Common myeloid progenitor, CD34-positive (primary cell): Measurements from ENCODE around the gene CEP295NL.
"Not testable (repeated sequence)": the region's sequence is repeated elsewhere in the genome, so short reads cannot be mapped to it uniquely, and the experiment has no call there.

Experiments used
- CTCF ChIA-PET: fragments of 350-600 bp; sonication (Branson Sonifier 250); formaldehyde crosslinking; loops from one replicate; lab custom pipeline; 2021; ENCODE audit warnings: antibody characterized with exemption; lab: Charles Lee
- POLR2A ChIA-PET: fragments of 350-600 bp; sonication (Branson Sonifier 250); formaldehyde crosslinking; loops from one replicate; lab custom pipeline; 2021; ENCODE audit warnings: antibody characterized with exemption; lab: Charles Lee
- DNase-seq, 3 donors: peaks; one replicate each; pipeline versions ENCODE4 v3.0.0 to v3.0.0-alpha.2; 2013
- H3K27ac ChIP-seq, 2 experiments: 1 replicate in 1 of 2; 2 replicates in 1 of 2; pipeline ENCODE4 v1.7.0; 2013; ENCODE audit warnings: inconsistent platforms in 2 of 2, low read length in 2 of 2, mild to moderate bottlenecking in 2 of 2, low read depth in 1 of 2, moderate library complexity in 1 of 2; ENCODE audit not compliant: severe bottlenecking in 2 of 2, insufficient read depth in 1 of 2, poor library complexity in 1 of 2
- H3K27me3 ChIP-seq, 5 experiments: replicated peaks in 2 of 5; 1 replicate in 3 of 5; 2 replicates in 2 of 5; pipeline versions ENCODE4 v1.6.1 to v1.7.0; 2013; ENCODE audit warnings: low read length in 4 of 5, mild to moderate bottlenecking in 2 of 5, moderate library complexity in 2 of 5, inconsistent platforms in 1 of 5; ENCODE audit not compliant: insufficient read depth in 5 of 5, control insufficient read depth in 4 of 5
- H3K36me3 ChIP-seq, 4 experiments: 1 replicate in 2 of 4; 2 replicates in 2 of 4; pipeline versions ENCODE4 v1.6.1 to v1.7.0; 2013; ENCODE audit warnings: low read length in 3 of 4, control low read depth in 1 of 4, mild to moderate bottlenecking in 1 of 4; ENCODE audit not compliant: control insufficient read depth in 4 of 4, insufficient read depth in 4 of 4
- H3K4me1 ChIP-seq, 4 experiments: 1 replicate in 3 of 4; 2 replicates in 1 of 4; pipeline versions ENCODE4 v1.6.1 to v1.7.1; 2013; ENCODE audit warnings: low read length in 3 of 4, mild to moderate bottlenecking in 3 of 4, control low read depth in 1 of 4, inconsistent platforms in 1 of 4, moderate library complexity in 1 of 4; ENCODE audit not compliant: control insufficient read depth in 4 of 4, insufficient read depth in 4 of 4; ENCODE audit errors: control extremely low read depth in 1 of 4
- H3K4me3 ChIP-seq, 7 experiments: 1 replicate in 4 of 7; 2 replicates in 3 of 7; pipeline versions ENCODE4 v1.5.1 to v1.7.0; 2013; ENCODE audit warnings: mild to moderate bottlenecking in 7 of 7, low read length in 6 of 7, moderate library complexity in 6 of 7, inconsistent platforms in 2 of 7, low read depth in 2 of 7, control low read depth in 1 of 7; ENCODE audit not compliant: insufficient read depth in 4 of 7, control insufficient read depth in 1 of 7; ENCODE audit errors: extremely low read depth in 1 of 7
- H3K9me3 ChIP-seq, 5 experiments: 1 replicate in 4 of 5; 2 replicates in 1 of 5; pipeline versions ENCODE4 v1.6.1 to v1.7.1; 2013; ENCODE audit warnings: low read length in 4 of 5, mild to moderate bottlenecking in 2 of 5, inconsistent platforms in 1 of 5, low read depth in 1 of 5, moderate library complexity in 1 of 5; ENCODE audit not compliant: control insufficient read depth in 4 of 5, insufficient read depth in 2 of 5; ENCODE audit errors: control extremely low read depth in 1 of 5
- WGBS: methylation state at CpG from one replicate; pipeline ENCODE4 v1.1.5; 2013; ENCODE audit not compliant: insufficient coverage; 5-methylcytosine and 5-hydroxymethylcytosine counted together

Gene CEP295NL

GRCh38 chr17:78946131-78946530 is 43.1 kb upstream of the CEP295NL start:
- ChIA-PET CTCF (no interaction called here), POLR2A (no interaction called here)
- Histone ChIP-seq H3K27me3 (no peaks in the 10 kb centered on the region), H3K4me3 (no peak overlapping the region), H3K9me3 (peaks cover 2 to 14% (median 6%) of the 10 kb centered on the region in 5 experiments), H3K4me1 (no peaks in the 10 kb centered on the region), H3K36me3 (no peaks in the 10 kb centered on the region), H3K27ac (no peak overlapping the region)
- WGBS, result 88% methylated on average over 6 of the region's 7 CpGs
- DNase-seq, result no peak

GRCh38 chr17:78945455-78945854 is 42.5 kb upstream of the CEP295NL start:
- 93% methylated on average over 12 of the region's 12 CpGs for WGBS
- CTCF ChIA-PET, result interaction anchor here (1.1 to 1.8 kb wide), 2 partner anchors 7 to 13 kb away, joined by 3 to 4 read pairs; no protein-coding TSS in a partner anchor
- H3K4me3 ChIP-seq, H3K27ac ChIP-seq, H3K27me3 ChIP-seq, H3K9me3 ChIP-seq, POLR2A ChIA-PET, H3K36me3 ChIP-seq, H3K4me1 ChIP-seq, DNase-seq: not testable (repeated sequence)

GRCh38 chr17:78944956-78945355 is 42.0 kb upstream of the CEP295NL start:
- Histone ChIP-seq H3K27ac (no peak overlapping the region), H3K9me3 (peaks cover 0 to 2% (median 0%) of the 10 kb centered on the region in 5 experiments), H3K4me3 (no peak overlapping the region), H3K36me3 (no peaks in the 10 kb centered on the region), H3K4me1 (no peaks in the 10 kb centered on the region), H3K27me3 (no peaks in the 10 kb centered on the region)
- ChIA-PET CTCF (interaction anchor here (1.1 to 1.8 kb wide), 2 partner anchors 8 to 13 kb away, joined by 3 to 4 read pairs; no protein-coding TSS in a partner anchor), POLR2A (no interaction called here)
- WGBS, result 80% methylated on average over 9 of the region's 10 CpGs
- DNase-seq, result no peak

- ChIA-PET POLR2A (no interaction called here), CTCF (interaction anchor here (1.3 to 1.8 kb wide), 2 partner anchors 9 to 27 kb away, joined by 3 to 4 read pairs; no protein-coding TSS in a partner anchor)
- H3K4me1 ChIP-seq, result no peaks in the 10 kb centered on the region
- no peak overlapping the region for H3K4me3 ChIP-seq
- DNase-seq, result no peak
- H3K27ac ChIP-seq, result no peak overlapping the region
- H3K9me3 ChIP-seq, result no peaks in the 10 kb centered on the region
- H3K27me3 ChIP-seq, result no peaks in the 10 kb centered on the region
- WGBS, result 98% methylated on average over 4 of the region's 7 CpGs
- no peaks in the 10 kb centered on the region for H3K36me3 ChIP-seq
Measured at GRCh38 chr17:78944026-78944425, 41.0 kb upstream of the CEP295NL start.

GRCh38 chr17:78940708-78941107 is 37.7 kb upstream of the CEP295NL start:
- no peak for DNase-seq
- POLR2A ChIA-PET, result no interaction called here
- Histone ChIP-seq H3K27ac (no peak overlapping the region), H3K4me1 (no peaks in the 10 kb centered on the region), H3K9me3 (no peaks in the 10 kb centered on the region), H3K4me3 (no peak overlapping the region), H3K36me3 (no peaks in the 10 kb centered on the region), H3K27me3 (no peaks in the 10 kb centered on the region)
- WGBS, result 94% methylated on average over 6 of the region's 6 CpGs
- CTCF ChIA-PET, result interaction anchor here (0.8 kb wide), 1 partner anchor 37 kb away, joined by 3 read pairs; the partner anchor contains the start of gene CEP295NL

- POLR2A ChIA-PET, result no interaction called here
- H3K4me3 ChIP-seq, result no peak overlapping the region
Measured at GRCh38 chr17:78940258-78940657, 37.3 kb upstream of the CEP295NL start.

GRCh38 chr17:78939615-78940014 is 36.6 kb upstream of the CEP295NL start:
- Histone ChIP-seq H3K4me1 (peaks cover 0 to under 1% (median under 1%) of the 10 kb centered on the region in 4 experiments), H3K4me3 (no peak overlapping the region), H3K9me3 (no peaks in the 10 kb centered on the region), H3K27me3 (no peaks in the 10 kb centered on the region), H3K27ac (no peak overlapping the region), H3K36me3 (no peaks in the 10 kb centered on the region)
- DNase-seq, result no peak
- CTCF ChIA-PET, result interaction anchor here (1.2 kb wide), 1 partner anchor 74 kb away, joined by 3 read pairs; no protein-coding TSS in a partner anchor
- WGBS, result 96% methylated on average over 6 of the region's 6 CpGs
- POLR2A ChIA-PET, result no interaction called here

More at GRCh38 chr17:78940258-78940657, 37.3 kb upstream of the CEP295NL start:
- no peak for DNase-seq
- H3K27ac ChIP-seq, result no peak overlapping the region
- H3K27me3 ChIP-seq, result no peaks in the 10 kb centered on the region
- no peaks in the 10 kb centered on the region for H3K36me3 ChIP-seq
- H3K9me3 ChIP-seq, result no peaks in the 10 kb centered on the region
- CTCF ChIA-PET, result interaction anchor here (1.2 kb wide), 1 partner anchor 74 kb away, joined by 3 read pairs; no protein-coding TSS in a partner anchor
- H3K4me1 ChIP-seq, result no peaks in the 10 kb centered on the region
- no CpG with 5 or more reads among the region's 5 CpGs for WGBS
